ENCODE results near the gene CD300LF. TPM values are rescaled to one million over a fixed set of nuclear protein-coding genes. Genes with fewer than 3 reads are reported as not detected.

The CD300LF gene
- total and polyA plus RNA-seq, 10 of the 15 experiments (the other 5 are each of a cell fraction or from before 2014, with no cell fraction given): 0.15 TPM; not detected in 9

GRCh38 chr17:74743755-74744154 lies 31.0 kb upstream of the CD300LF start:
- Histone ChIP-seq H3K27me3 (replicated peaks in 1 of 2; ENCODE audit: control insufficient read depth in 2 of 2, insufficient read depth in 2 of 2, low read length in 1 of 2) (no peaks in the 10 kb centered on the region), H3K4me2 (ENCODE audit: control insufficient read depth, insufficient read depth) (no peak overlapping the region), H3K36me3 (ENCODE audit: control insufficient read depth in 2 of 2, insufficient read depth in 2 of 2, low read length in 1 of 2) (no peaks in the 10 kb centered on the region), H3K4me1 (ENCODE audit: control insufficient read depth, insufficient read depth, low read length) (peaks cover 31% of the 10 kb centered on the region), H2AFZ (ENCODE audit: control insufficient read depth, low read depth, low read length) (no peak overlapping the region), H3K4me3 (no peak overlapping the region), H4K20me1 (ENCODE audit: control insufficient read depth, insufficient read depth) (no peaks in the 10 kb centered on the region), H3K79me2 (ENCODE audit: control insufficient read depth, insufficient read depth, low read length) (peaks cover 4% of the 10 kb centered on the region), H3K27ac (ENCODE audit: control insufficient read depth, insufficient read depth) (no peak overlapping the region), H3K9me3 (replicated peaks; ENCODE audit: control insufficient read depth, insufficient read depth, low read length) (no peaks in the 10 kb centered on the region), H3K9ac (ENCODE audit: control insufficient read depth, insufficient read depth, low read length) (no peak overlapping the region)
- POLR2A ChIA-PET: no interaction called here
- DNase-seq (ENCODE audit: low read depth, low spot score) (no peak), FAIRE-seq (peak; percentile 69), ATAC-seq (no peak)
- WGBS (ENCODE audit: insufficient coverage, insufficient replicate concordance, low lambda C conversion rate, missing lambda C conversion rate): 89% methylated on average over 2 of the region's 2 CpGs
- intact Hi-C loops (cut with micrococcal nuclease; ENCODE audit: unreplicated experiment) (loop anchor here (1.0 to 2.0 kb wide), 2 partner anchors 37 to 119 kb away; no protein-coding TSS in a partner anchor), in situ Hi-C loops (cut with MboI) (loop anchor here (5.0 kb wide), 1 partner anchor 124 kb away; no protein-coding TSS in a partner anchor)
- RAD21 ChIA-PET (ENCODE audit: unreplicated experiment): interaction anchor here (2.4 to 3.0 kb wide), 2 partner anchors 38 to 123 kb away, joined by 9 to 16 read pairs; no protein-coding TSS in a partner anchor
- SMC1A ChIA-PET (ENCODE audit: uncharacterized antibody, unreplicated experiment): interaction anchor here (0.9 to 2.3 kb wide), 4 partner anchors 27 to 119 kb away, joined by 3 to 10 read pairs (median 4); no protein-coding TSS in a partner anchor
- CTCF ChIA-PET: interaction anchor here (0.8 to 4.5 kb wide), 11 partner anchors 11 to 217 kb away, joined by 3 to 98 read pairs (median 26); partner anchors contain the start of genes FDXR, GRIN2C and NAT9
- BruUV-seq (replicated peaks): no TSS peak
- TF ChIP-seq MAX (IDR thresholded peaks at IDR 0.05; ENCODE audit: low read depth, low read length) (no peak), NKRF (conservative IDR thresholded peaks at IDR 0.05) (no peak), CHD2 (IDR thresholded peaks at IDR 0.05; ENCODE audit: borderline replicate concordance, low read depth, low read length) (no peak), CEBPZ (IDR thresholded peaks at IDR 0.05; ENCODE audit: low read depth, low read length) (no peak), SP1 (IDR thresholded peaks at IDR 0.05; ENCODE audit: low read depth, low read length) (no peak), NBN (IDR thresholded peaks at IDR 0.05) (no peak), HDAC6 (IDR thresholded peaks at IDR 0.05; ENCODE audit: unreplicated experiment) (no peak), SUPT20H (IDR thresholded peaks at IDR 0.05; ENCODE audit: borderline replicate concordance, control insufficient read depth, low read depth, low read length) (no peak), E4F1 (IDR thresholded peaks at IDR 0.05; ENCODE audit: borderline replicate concordance, partially characterized antibody) (no peak), JUNB (IDR thresholded peaks at IDR 0.05) (no peak), CBFB (IDR thresholded peaks at IDR 0.05; ENCODE audit: low read depth) (no peak), ASH2L (IDR thresholded peaks at IDR 0.05; ENCODE audit: borderline replicate concordance, low read depth) (no peak), WRNIP1 (IDR thresholded peaks at IDR 0.05; ENCODE audit: borderline replicate concordance, low read depth, low read length) (no peak), ZNF622 (IDR thresholded peaks at IDR 0.05) (no peak), IKZF1 (conservative IDR thresholded peaks at IDR 0.05) (no peak), POLR2AphosphoS2 (IDR thresholded peaks at IDR 0.05; ENCODE audit: low read depth, low read length) (no peak), CHD1 (IDR thresholded peaks at IDR 0.05; ENCODE audit: low read depth, low read length) (no peak), MXI1 (IDR thresholded peaks at IDR 0.05; ENCODE audit: low read depth, low read length) (no peak)
